Suppressor macrophage (primary cell): ENCODE results near the gene EPHA6.

Experiments
- DNase-seq, 4 experiments: peaks; one replicate each; pipeline ENCODE4 v3.0.0-alpha.2; 2020 to 2022
- total RNA-seq, 17 experiments: gene quantifications; one replicate each; lab custom pipeline; 2026; ENCODE audit warnings: mixed read lengths in 6 of 17, inconsistent platforms in 3 of 17; lab: John Stamatoyannopoulos, UW

Gene EPHA6
- 0 to 6.3 (median 0) reads per million in 17 experiments for total RNA-seq

GRCh38 chr3:96813820-96814650 lies at the start of gene EPHA6:
Gene EPHA6, plus strand, starts transcription at chr3:96814594.
- peak; percentile 3 to 39 (median 12) for DNase-seq

GRCh38 chr3:96776818-96777217 lies 37.6 kb upstream of the EPHA6 start:
- no peak for DNase-seq

GRCh38 chr3:96779810-96780209 lies 34.6 kb upstream of the EPHA6 start:
- DNase-seq = no peak

- no peak for DNase-seq
Measured at GRCh38 chr3:96796101-96796500, 18.3 kb upstream of the EPHA6 start.

GRCh38 chr3:96803870-96804269 lies 10.5 kb upstream of the EPHA6 start:
- DNase-seq = no peak

GRCh38 chr3:96806341-96806740 lies 8.1 kb upstream of the EPHA6 start:
- no peak for DNase-seq

- peak; percentile 32 to 69 (median 43) for DNase-seq
Measured at GRCh38 chr3:96813134-96813819, 1.1 kb upstream of the EPHA6 start.

GRCh38 chr3:96814651-96815567 lies 515 bp downstream of the EPHA6 start:
- DNase-seq = peak in 1 of 4 experiments; percentile 0

- DNase-seq = no peak
Measured at GRCh38 chr3:96831175-96831574, 16.8 kb downstream of the EPHA6 start.

GRCh38 chr3:96833301-96833700 lies 18.9 kb downstream of the EPHA6 start:
- no peak for DNase-seq

- no peak for DNase-seq
Measured at GRCh38 chr3:96836153-96836915, 21.9 kb downstream of the EPHA6 start.

GRCh38 chr3:96843505-96844203 lies 29.3 kb downstream of the EPHA6 start:
- no peak for DNase-seq

- no peak for DNase-seq
Measured at GRCh38 chr3:96844204-96844514, 29.8 kb downstream of the EPHA6 start.

- no peak for DNase-seq
Measured at GRCh38 chr3:96852849-96853248, 38.5 kb downstream of the EPHA6 start.

- DNase-seq = no peak
Measured at GRCh38 chr3:96860882-96861281, 46.5 kb downstream of the EPHA6 start.

GRCh38 chr3:96863129-96863740 lies 48.8 kb downstream of the EPHA6 start:
- peak; percentile 2 to 28 (median 12) for DNase-seq

- no peak for DNase-seq
Measured at GRCh38 chr3:96865605-96866004, 51.2 kb downstream of the EPHA6 start.

- DNase-seq = no peak
Measured at GRCh38 chr3:96869316-96869715, 54.9 kb downstream of the EPHA6 start.

- DNase-seq = no peak
Measured at GRCh38 chr3:96877510-96877909, 63.1 kb downstream of the EPHA6 start.

- DNase-seq = no peak
Measured at GRCh38 chr3:96900031-96900430, 85.6 kb downstream of the EPHA6 start.

- DNase-seq = no peak
Measured at GRCh38 chr3:96900566-96900965, 86.2 kb downstream of the EPHA6 start.
